Measurements from ENCODE around the gene SUFU. TPM values are rescaled to one million over a fixed set of nuclear protein-coding genes. Genes with fewer than 3 reads are reported as not detected.

The SUFU gene
- 1.3 and 3.0 TPM in 2 replicates for total RNA-seq (ENCODE audit: low replicate concordance)

DNA sequence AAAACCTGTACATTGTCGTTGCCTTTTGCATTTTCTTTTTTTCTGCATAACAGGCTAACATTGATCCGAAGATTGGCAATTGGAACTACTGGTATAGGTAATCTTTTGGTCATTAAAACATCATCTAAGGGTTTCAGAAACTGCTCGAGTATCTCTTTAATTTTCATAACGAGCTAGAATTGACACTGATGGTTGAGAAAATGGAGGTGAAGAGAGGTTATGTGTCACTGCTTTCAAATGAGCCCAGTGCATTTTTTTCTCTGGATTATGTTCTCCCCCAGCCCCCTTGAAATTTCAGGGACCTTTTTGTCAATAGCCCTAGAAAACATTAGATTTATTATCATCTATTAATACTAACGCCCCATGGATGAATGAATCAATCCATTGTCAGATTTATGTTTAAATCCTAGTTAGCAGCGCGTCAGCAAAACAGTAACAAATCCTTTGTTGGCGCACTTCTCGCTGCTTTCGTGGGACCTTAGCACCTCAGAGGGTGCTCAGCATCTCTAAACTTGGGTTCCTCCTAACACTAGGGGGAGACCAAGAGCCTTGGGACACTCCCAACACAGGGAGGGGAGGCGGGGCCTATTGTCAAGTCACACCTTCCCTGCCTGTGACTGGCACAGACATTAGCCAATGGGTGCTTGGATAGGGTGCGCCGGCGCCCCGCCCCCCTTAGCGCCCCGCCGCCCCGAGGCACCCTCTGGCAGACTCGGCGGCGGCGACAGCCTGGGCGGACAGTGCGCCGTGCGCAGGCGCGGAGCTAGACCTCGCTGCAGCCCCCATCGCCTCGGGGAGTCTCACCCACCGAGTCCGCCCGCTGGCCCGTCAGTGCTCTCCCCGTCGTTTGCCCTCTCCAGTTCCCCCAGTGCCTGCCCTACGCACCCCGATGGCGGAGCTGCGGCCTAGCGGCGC is at the start of gene SUFU:
Gene SUFU (plus strand): TSS at position 709 of the 915 bp plus-strand sequence. CDS start 181 bp downstream, at position 890.

GRCh38 chr10:102502337-102503151 is 1.2 kb upstream of the SUFU start, which contains the start of gene ACTR1A:
TSS of gene ACTR1A (minus strand) at chr10:102502712. CDS start at chr10:102502647, 65 bp downstream.

DNA sequence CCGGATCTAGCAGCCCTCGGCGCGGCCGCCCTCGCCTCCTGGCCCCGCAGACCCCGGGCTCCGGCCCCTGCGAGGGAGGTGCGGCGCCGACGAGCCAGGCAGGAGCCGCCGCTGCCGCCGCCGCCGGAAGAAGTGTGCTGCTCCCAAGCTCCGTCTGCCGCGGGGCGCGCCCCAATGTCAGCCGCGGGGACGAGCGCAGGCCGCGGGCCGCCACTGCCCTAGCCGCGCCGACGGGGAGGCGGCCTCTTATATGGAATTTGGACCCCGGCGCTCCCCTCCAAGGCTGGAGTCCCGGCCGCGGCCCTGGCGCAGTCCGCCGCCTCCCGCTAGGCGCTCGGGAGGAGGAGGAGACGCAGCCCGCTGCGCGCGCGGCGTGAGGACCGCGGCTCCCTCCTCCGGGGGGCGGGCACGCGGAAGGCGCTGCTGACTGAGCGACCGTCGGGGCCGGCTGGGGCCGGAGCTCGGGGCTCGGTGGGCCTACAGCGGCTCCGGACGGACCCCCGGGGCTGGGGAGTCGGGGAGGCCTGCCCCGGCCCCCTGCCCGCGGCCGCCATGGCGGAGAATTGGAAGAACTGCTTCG is 140.4 kb downstream of the SUFU start, which contains the start of gene TRIM8:
Gene TRIM8 (plus strand): TSS at position 414 of the 580 bp plus-strand sequence. CDS start 139 bp downstream, at position 553.

Other genes with a start within 250 kb of the SUFU start
- 11.8 and 17.1 TPM in 2 replicates for gene NFKB2, start 108.3 kb upstream of the SUFU start, total RNA-seq (ENCODE audit: low replicate concordance)
- 0.45 and 4.8 TPM in 2 replicates for gene PSD, start 85.2 kb upstream of the SUFU start, total RNA-seq (ENCODE audit: low replicate concordance)
- 4.1 and 9.0 TPM in 2 replicates for gene FBXL15, start 83.1 kb upstream of the SUFU start, total RNA-seq (ENCODE audit: low replicate concordance)
- 24.8 and 50.2 TPM in 2 replicates for gene CUEDC2, start 71.4 kb upstream of the SUFU start, total RNA-seq (ENCODE audit: low replicate concordance)
- gene C10orf95, start 52.4 kb upstream of the SUFU start, total RNA-seq (ENCODE audit: low replicate concordance): not detected in 2 replicates
- gene ACTR1A, start 1.3 kb upstream of the SUFU start, total RNA-seq (ENCODE audit: low replicate concordance): 73.4 and 142 TPM in 2 replicates
- gene TRIM8, start 140.5 kb downstream of the SUFU start, total RNA-seq (ENCODE audit: low replicate concordance): 38.3 and 93.6 TPM in 2 replicates
- gene ARL3, start 210.4 kb downstream of the SUFU start, total RNA-seq (ENCODE audit: low replicate concordance): 6.2 and 9.1 TPM in 2 replicates
- gene SFXN2, start 210.7 kb downstream of the SUFU start, total RNA-seq (ENCODE audit: low replicate concordance): 4.1 and 5.6 TPM in 2 replicates
- gene WBP1L, start 240.0 kb downstream of the SUFU start, total RNA-seq (ENCODE audit: low replicate concordance): 49.0 and 58.6 TPM in 2 replicates

All from smooth muscle cell of the coronary artery (primary cell).